Measurements from ENCODE around the gene KRTAP4-9.
"Not testable (repeated sequence)": the region's sequence is repeated elsewhere in the genome, so short reads cannot be mapped to it uniquely, and the experiment has no call there.

The KRTAP4-9 gene

DNA sequence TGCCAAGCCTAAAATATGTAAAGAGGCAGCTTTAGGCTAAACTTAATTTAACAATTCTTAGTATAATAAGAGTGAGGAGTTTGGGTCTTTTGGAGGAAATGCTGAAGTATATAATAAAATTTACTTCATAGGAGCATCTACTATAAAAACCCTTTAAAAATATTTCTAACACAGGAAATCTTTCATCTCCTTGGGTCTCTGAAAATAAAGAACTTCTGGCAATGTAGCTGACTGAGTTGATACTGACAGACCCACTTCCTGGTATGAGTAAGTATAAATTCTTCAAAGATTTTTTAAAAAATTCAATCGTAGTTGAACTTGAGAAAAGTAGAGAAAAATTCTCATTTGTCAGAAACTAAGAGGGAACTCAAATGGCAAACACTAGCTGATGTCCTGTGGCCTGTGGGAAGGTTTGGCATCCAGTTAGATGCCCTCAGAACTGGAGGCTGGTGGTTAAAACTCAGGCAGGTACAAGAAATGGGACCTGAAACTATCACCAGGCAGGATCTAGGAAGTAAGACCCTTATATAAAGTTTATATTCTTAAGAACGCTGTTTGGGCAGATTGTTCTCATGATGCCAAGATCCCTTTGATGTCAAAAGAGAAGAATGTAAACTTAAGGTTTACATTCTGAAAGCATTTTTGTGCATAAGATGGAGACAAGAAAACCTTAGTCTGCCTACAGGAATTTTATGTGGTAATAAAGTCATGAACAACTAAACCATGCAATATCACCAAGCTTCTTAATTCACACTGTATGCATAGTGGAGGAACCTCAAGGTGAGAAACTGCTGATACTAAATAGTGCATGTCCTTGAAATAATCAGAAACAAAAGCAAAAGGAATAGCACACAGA, 28.9 kb downstream of the KRTAP4-9 start:
- DNase-seq: no peak

DNA sequence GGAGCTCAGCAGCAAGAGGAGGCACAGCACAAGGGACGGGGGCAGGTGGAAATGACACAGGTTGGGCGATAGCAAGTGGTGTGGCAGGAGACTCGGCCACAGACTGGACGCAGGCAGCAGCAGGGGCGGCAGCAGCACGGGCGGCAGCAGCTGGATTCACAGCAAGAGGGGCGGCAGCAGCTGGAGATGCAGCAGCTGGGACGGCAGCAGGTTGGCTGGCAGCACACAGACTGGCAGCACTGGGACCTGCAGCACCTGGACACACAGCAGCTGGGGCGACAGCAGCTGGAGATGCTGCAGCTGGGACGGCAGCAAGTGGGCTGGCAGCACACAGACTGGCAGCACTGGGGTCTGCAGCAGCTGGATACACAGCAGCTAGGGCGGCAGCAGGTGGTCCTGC, 34.7 kb downstream of the KRTAP4-9 start:
- DNase-seq: not testable (repeated sequence)

DNA sequence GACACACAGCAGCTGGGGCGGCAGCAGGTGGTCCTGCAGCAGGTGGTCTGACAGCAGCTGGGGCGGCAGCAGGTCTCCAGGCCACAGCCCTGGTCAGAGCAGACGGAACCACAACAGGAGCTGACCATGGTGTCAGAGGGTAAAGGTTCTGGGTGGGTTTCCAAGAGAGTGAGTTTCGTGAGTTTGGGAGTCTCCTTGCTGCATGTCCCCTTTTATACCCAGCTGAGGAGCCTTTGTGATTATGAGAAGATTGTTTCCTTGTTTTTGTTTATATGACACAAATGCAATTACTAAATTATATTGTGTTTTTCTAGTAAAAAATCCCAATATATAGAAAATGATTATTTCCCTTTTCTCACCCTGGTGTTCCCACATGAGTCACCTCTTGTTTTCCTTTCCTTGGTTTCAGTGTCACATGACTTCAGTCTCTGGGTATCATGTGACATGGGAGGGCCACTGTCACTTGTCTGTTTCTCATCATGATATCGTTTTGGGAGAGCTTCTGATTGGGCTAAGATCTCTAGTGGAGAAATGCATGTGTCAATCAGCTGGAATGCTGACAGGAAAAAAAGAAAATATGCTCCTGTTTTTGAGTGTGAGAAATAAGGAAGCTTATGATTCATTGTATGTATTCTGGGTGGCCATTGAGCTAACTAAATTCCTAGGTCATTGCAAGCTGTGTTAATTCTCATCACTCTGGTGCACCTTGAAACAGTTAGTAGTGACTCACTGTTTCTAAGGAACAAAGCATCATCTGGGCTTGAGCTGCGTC, 35.4 kb downstream of the KRTAP4-9 start, which contains the start of gene KRTAP4-6:
Gene KRTAP4-6, minus strand, starts transcription at position 185 of the 772 bp plus-strand sequence. Its CDS starts 57 bp downstream, at position 128.
- DNase-seq: peak; percentile 18 to 38

DNA sequence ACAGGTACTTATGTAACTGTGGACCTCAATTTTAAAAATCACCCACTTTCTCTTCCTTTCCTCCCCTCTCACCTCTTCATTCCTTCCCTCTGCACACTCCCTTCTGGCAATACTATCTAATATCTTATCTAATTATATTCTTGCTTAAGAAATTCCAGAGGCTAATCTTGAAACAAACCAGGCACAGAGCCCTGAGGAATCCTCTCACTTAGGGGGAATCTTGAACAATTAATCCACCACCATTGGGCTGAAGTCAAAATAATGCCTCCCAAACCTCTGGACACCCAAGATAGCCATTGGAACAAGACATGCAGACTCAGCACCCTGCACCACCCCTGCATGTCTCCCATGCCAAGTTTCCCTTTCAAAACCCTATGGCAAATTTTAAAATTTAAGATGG, 36.2 kb downstream of the KRTAP4-9 start:
- DNase-seq: no peak

- DNase-seq: no peak
Measured at GRCh38 chr17:41144846-41145245, 39.7 kb downstream of the KRTAP4-9 start.

DNA sequence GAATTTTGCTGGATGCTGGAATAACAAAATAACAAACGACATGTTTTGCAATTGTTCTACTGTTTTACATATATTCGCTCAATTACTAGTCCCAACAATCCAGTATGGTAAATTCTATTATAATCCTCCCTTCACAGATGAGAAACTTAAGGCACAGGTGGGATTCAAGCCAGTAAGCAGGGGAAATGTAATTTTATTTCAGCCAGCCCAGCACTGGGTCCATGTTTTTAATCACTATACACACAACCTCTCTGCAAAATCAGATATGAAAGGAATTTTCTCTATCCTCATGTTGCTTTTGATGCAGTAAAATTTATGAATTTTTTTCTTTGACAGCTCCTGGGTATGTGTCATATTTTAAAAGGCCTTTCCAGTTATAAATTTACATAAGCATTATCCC, 40.1 kb downstream of the KRTAP4-9 start:
- no peak for DNase-seq

DNA sequence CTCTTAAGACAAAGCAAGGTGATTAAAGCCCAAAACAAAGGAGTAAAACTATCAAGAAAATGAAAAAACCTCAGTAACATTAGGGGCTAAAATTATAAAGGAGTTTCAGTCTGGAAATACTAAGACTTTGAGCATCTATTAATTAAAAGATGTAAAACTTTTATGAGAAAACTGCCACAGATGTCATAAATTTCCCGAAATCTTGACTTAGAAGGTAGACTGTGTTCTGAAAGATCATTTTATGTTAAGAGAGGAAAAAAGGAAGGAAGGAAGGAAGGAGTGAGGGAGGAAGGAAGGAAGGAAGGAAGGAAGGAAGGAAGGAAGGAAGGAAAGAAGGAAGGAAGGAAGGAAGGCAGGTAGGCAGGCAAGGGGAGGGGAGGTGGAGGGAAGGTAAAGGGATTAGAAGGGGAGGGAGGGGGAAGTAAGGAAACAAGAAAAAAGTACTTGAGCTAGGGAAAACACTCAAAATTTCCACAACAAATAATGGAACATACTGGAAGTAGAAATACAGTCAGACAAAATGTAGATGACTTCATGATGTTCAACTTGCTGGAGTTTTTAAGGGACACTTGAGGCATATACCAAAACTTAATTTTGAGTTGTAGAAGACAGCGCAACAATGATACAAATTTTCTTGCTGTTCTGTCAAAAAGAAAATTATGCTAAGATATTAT, 42.5 kb downstream of the KRTAP4-9 start:
- DNase-seq: no peak

GRCh38 chr17:41148971-41149651, 43.9 kb downstream of the KRTAP4-9 start:
- not testable (repeated sequence) for DNase-seq

DNA sequence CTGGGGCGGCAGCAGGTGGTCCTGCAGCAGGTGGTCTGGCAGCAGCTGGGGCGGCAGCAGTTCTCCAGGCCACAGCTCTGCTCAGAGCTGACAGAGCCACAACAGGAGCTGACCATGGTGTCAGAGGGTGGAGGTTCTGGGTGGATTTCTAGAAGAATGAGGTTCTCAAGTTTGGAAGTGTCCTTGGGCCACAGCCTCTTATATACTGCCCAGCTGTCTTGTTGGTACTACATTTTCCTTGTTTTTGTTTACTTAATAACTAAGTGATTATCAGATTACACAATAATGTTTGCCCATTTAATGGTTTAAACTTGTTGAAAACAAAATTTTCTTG, 44.4 kb downstream of the KRTAP4-9 start, which contains the start of gene KRTAP4-5:
Gene KRTAP4-5, minus strand, starts transcription at position 174 of the 334 bp plus-strand sequence. Its CDS starts 58 bp downstream, at position 116.
- DNase-seq: no peak

DNA sequence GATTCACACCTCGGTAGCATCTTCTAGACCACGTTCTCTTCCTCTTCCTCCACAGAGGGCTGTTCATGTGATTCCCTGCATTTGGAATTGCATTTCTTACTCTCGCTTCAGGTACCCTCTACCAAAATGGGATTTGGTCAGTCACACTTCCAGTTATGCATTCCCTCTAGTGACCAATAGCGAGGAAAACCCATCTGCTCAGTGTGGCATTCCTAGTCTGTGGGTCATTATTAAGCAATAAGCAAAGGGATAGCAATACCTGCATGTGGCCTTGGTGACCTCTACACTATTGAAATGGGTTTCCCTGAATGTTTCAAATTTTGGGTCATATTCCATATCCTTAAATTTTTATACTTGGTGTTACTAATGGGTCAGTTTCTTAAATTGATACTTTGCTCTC, 44.8 kb downstream of the KRTAP4-9 start:
- DNase-seq: no peak

GRCh38 chr17:41151525-41151924, 46.3 kb downstream of the KRTAP4-9 start:
- DNase-seq: no peak

DNA sequence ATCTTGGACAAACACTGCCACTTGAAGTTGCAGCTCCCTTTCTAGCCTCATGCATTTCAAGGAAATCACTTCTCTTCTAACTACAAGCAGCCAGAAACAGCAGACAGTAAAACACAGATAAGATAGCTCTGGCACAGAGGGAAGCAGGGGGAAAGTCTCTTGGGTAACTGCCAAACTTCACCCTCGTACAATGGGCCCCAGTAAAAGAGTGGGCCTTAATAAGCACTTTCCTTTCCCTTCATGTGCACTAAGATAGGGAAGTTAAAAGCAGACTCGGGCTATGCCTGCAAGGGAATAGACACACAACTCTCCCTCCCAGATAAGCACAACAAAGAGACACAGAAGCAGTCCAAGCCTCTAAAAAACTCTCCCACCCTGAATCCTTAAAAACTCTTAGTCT, 48.7 kb downstream of the KRTAP4-9 start:
- no peak for DNase-seq

All from SW 1271 (cell line).